NOMO-1 treated with DMSO at 0.1 percent for 48 hours (cell line): Measurements from ENCODE around the gene TBC1D21.

Experiments
- DNase-seq: peaks from one replicate; lab custom pipeline; 2025; ENCODE audit not compliant: unreplicated experiment; lab: John Stamatoyannopoulos, UW

The TBC1D21 gene

GRCh38 chr15:73873456-73873855 is at the start of gene TBC1D21:
Gene TBC1D21 (plus strand): TSS chr15:73873564. CDS start chr15:73873710, 146 bp downstream.
- no peak for DNase-seq

GRCh38 chr15:73826711-73827251 is 46.6 kb upstream of the TBC1D21 start:
- DNase-seq = no peak

- DNase-seq = no peak
These were observed 43.8 kb upstream of the TBC1D21 start for GRCh38 chr15:73829523-73829922.

GRCh38 chr15:73832657-73833056 is 40.7 kb upstream of the TBC1D21 start:
- DNase-seq = no peak

- no peak for DNase-seq
These were observed 36.5 kb upstream of the TBC1D21 start for GRCh38 chr15:73836845-73837244.

- DNase-seq = no peak
These were observed 34.4 kb upstream of the TBC1D21 start for GRCh38 chr15:73838831-73839426.

- no peak for DNase-seq
These were observed 33.5 kb upstream of the TBC1D21 start for GRCh38 chr15:73839699-73840377.

GRCh38 chr15:73840771-73841170 is 32.6 kb upstream of the TBC1D21 start:
- no peak for DNase-seq

GRCh38 chr15:73841756-73842725 is 31.3 kb upstream of the TBC1D21 start:
- no peak for DNase-seq

GRCh38 chr15:73843787-73844186 is 29.6 kb upstream of the TBC1D21 start:
- no peak for DNase-seq

GRCh38 chr15:73844356-73844755 is 29.0 kb upstream of the TBC1D21 start:
- DNase-seq = no peak

- no peak for DNase-seq
These were observed 27.9 kb upstream of the TBC1D21 start for GRCh38 chr15:73845507-73845906.

- DNase-seq = no peak
These were observed 27.5 kb upstream of the TBC1D21 start for GRCh38 chr15:73845907-73846306.

GRCh38 chr15:73849641-73850040 is 23.7 kb upstream of the TBC1D21 start:
- DNase-seq = no peak

GRCh38 chr15:73850228-73850627 is 23.1 kb upstream of the TBC1D21 start:
- no peak for DNase-seq

- peak; percentile 27 for DNase-seq
These were observed 21.7 kb upstream of the TBC1D21 start for GRCh38 chr15:73851689-73852088.

- no peak for DNase-seq
These were observed 20.9 kb upstream of the TBC1D21 start for GRCh38 chr15:73852507-73852906.

GRCh38 chr15:73854265-73854664 is 19.1 kb upstream of the TBC1D21 start:
- no peak for DNase-seq

GRCh38 chr15:73856458-73857192 is 16.7 kb upstream of the TBC1D21 start:
- no peak for DNase-seq

- no peak for DNase-seq
These were observed 16.0 kb upstream of the TBC1D21 start for GRCh38 chr15:73857193-73857920.
